IPS DF 6.9 (cell line): ENCODE results near the gene NDOR1.
"Not testable (repeated sequence)": the region's sequence is repeated elsewhere in the genome, so short reads cannot be mapped to it uniquely, and the experiment has no call there.

ENCODE experiments used
- DNase-seq: peaks from one replicate; pipeline ENCODE4 v3.0.0-alpha.2; 2013; ENCODE audit warnings: low read depth, low spot score
- H3K27ac ChIP-seq: one replicate; pipeline ENCODE4 v1.5.1; 2013; ENCODE audit warnings: low read length, control low read depth
- H3K27me3 ChIP-seq: 2 replicates; pipeline ENCODE4 v1.6.1; 2013; ENCODE audit warnings: mild to moderate bottlenecking, low read length; ENCODE audit not compliant: control insufficient read depth, insufficient read depth
- H3K36me3 ChIP-seq: 2 replicates; pipeline ENCODE4 v1.6.1; 2013; ENCODE audit warnings: low read length; ENCODE audit not compliant: control insufficient read depth, insufficient read depth
- H3K4me1 ChIP-seq: 2 replicates; pipeline ENCODE4 v1.6.1; 2013; ENCODE audit warnings: low read length; ENCODE audit not compliant: control insufficient read depth, insufficient read depth
- H3K4me3 ChIP-seq: 2 replicates; pipeline ENCODE4 v1.5.1; 2013; ENCODE audit warnings: mild to moderate bottlenecking, low read length
- H3K9me3 ChIP-seq: 2 replicates; pipeline ENCODE4 v1.6.1; 2013; ENCODE audit warnings: low read length, inconsistent platforms; ENCODE audit not compliant: control insufficient read depth, insufficient read depth
- WGBS: extraction: QIAGEN DNeasy Blood & Tissue Kit; methylation state at CpG from one replicate; pipeline ENCODE4 v1.1.7; 2013; ENCODE audit warnings: mixed read lengths, missing lambda C conversion rate; ENCODE audit not compliant: insufficient read length, insufficient coverage; 5-methylcytosine and 5-hydroxymethylcytosine counted together

The NDOR1 gene

GRCh38 chr9:137234758-137235423 lies 29.4 kb downstream of the NDOR1 start:
- Histone ChIP-seq H3K36me3 (no peaks in the 10 kb centered on the region), H3K9me3 (no peaks in the 10 kb centered on the region), H3K27me3 (no peaks in the 10 kb centered on the region), H3K4me3 (no peak overlapping the region), H3K27ac (no peak overlapping the region), H3K4me1 (peaks cover 7% of the 10 kb centered on the region)
- no peak for DNase-seq
- no CpG with 5 or more reads among the region's 18 CpGs for WGBS

GRCh38 chr9:137235424-137236237 lies 30.1 kb downstream of the NDOR1 start:
- H3K36me3 ChIP-seq, result no peaks in the 10 kb centered on the region
- DNase-seq, result no peak
- H3K4me3 ChIP-seq, result no peak overlapping the region
- no peaks in the 10 kb centered on the region for H3K9me3 ChIP-seq
- H3K4me1 ChIP-seq, result peaks cover 7% of the 10 kb centered on the region
- no peak overlapping the region for H3K27ac ChIP-seq
- whole genome bisulfite sequencing, result no CpG with 5 or more reads among the region's 35 CpGs
- H3K27me3 ChIP-seq, result no peaks in the 10 kb centered on the region

GRCh38 chr9:137236238-137236935 lies 30.9 kb downstream of the NDOR1 start:
- WGBS, result no CpG with 5 or more reads among the region's 31 CpGs
- no peak overlapping the region for H3K4me3 ChIP-seq
- H3K9me3 ChIP-seq, result no peaks in the 10 kb centered on the region
- H3K27ac ChIP-seq, result no peak overlapping the region
- H3K4me1 ChIP-seq, result peaks cover 7% of the 10 kb centered on the region
- no peaks in the 10 kb centered on the region for H3K27me3 ChIP-seq
- H3K36me3 ChIP-seq, result no peaks in the 10 kb centered on the region
- DNase-seq, result no peak

DNA sequence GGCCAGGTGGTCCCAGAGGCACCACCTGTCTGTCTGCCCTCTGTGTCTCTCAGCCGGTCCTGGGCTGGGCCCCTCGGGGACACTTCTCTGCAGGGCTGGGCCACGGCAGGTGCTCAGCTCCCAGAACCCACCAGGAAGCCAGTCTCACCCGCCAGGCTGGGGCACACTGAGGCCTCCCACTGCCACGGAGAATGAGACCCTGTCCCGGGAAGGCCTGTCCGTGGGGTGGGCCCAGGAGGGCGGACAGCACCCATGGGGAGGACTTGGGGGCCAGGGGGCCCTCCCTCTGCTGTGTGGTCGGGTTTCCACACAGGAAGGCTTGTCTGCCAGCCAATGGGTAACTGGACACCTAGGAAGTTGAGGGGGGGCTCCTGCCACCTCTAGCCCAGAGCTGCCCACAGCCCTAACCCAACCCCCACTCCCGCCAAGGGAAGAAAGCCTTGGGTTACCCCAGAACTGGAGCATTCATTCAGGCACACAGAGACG lies 31.5 kb downstream of the NDOR1 start:
- Histone ChIP-seq H3K9me3 (no peaks in the 10 kb centered on the region), H3K4me1 (peaks cover 7% of the 10 kb centered on the region), H3K36me3 (no peaks in the 10 kb centered on the region), H3K4me3 (no peak overlapping the region), H3K27ac (no peak overlapping the region), H3K27me3 (no peaks in the 10 kb centered on the region)
- no peak for DNase-seq
- WGBS, result no CpG with 5 or more reads among the region's 11 CpGs

DNA sequence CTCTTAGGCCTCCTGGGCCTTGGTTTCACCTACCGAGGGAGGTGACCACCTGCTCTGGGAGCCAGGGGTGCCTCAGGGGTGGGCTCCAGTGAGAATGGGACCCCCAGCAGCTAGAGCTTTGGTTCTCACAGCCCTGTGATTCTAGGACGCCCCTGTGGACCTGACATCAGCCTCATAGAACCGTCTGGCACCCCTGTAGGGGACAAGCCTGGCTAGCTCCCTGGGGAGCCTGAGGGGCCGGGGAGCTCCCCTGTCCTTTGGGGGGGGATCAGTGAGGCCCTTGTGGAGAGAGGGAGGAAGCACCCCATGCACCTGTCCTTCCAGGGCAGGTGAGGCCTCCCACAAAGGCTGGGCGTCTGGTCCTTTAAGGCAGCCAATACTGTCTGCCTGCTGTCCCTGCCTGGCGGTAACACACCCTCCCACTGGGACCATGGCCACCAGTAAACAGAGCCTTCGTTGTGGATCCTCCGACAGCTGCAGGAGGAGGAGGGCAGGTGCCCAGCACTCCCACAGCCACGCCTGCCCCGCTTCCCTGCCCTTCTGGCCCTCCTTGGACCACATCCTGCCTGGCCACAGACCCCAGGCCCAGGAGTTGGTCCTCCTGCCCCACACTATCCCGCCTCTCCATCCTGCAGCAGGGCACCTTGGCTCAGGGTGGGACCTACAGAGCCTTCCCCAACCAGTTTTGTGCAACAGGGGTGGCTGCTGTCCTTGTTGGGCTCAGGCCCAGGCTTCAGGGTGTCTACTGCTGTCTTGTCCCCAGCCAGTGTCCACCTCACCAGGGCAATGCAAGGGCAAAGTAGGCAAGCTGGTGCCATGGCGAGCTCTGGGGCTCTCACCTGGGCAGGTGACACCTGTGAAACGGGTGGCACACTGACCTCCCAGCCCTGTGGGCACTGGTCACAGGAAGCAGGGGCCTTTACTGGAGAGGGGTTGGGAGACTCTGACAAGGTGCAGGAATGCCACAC lies 32.5 kb downstream of the NDOR1 start:
- Histone ChIP-seq H3K27me3 (no peaks in the 10 kb centered on the region), H3K36me3 (peaks cover 7% of the 10 kb centered on the region), H3K9me3 (no peaks in the 10 kb centered on the region), H3K27ac (no peak overlapping the region), H3K4me1 (peaks cover 7% of the 10 kb centered on the region), H3K4me3 (no peak overlapping the region)
- no peak for DNase-seq
- no CpG with 5 or more reads among the region's 13 CpGs for WGBS

GRCh38 chr9:137239541-137240200 lies 34.2 kb downstream of the NDOR1 start:
- no CpG with 5 or more reads among the region's 27 CpGs for WGBS
- not testable (repeated sequence) for H3K27ac ChIP-seq, H3K9me3 ChIP-seq, H3K27me3 ChIP-seq, DNase-seq, H3K4me1 ChIP-seq
- H3K36me3 ChIP-seq, result peaks cover 15% of the 10 kb centered on the region
- H3K4me3 ChIP-seq, result peak overlapping the region; percentile 81; the same call in 1 of the 2 replicates

DNA sequence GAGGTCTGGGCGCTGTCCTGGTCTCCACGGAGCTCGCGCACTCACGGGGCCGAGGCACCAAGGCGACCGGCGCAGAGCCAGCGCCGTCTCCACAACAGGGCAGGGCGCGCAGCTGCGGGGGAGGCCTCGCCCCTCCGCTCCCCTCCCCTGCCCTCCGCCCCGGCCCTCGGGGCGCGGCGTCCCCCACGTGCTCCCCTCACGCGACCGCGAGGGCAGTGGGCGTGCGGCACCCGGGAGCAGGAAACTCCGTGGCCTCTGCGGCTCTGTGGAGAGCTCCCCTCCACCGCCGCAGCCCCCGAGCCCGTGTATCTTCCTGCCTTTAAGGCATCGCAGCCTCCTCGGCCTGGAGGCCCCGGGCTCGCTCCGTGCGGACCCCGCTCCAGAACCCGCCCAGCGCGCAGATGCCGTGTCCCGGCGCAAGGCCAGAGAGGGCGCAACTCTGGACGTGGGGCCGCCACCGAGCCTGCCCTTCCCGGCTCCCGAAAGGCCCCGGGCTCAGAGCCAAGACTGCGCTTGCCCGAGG lies 34.9 kb downstream of the NDOR1 start:
- peak overlapping the region; percentile 81 for H3K4me3 ChIP-seq
- H3K27ac ChIP-seq, result no peak overlapping the region
- WGBS, result no CpG with 5 or more reads among the region's 58 CpGs
- no peaks in the 10 kb centered on the region for H3K27me3 ChIP-seq
- peaks cover 10% of the 10 kb centered on the region for H3K4me1 ChIP-seq
- DNase-seq, result no peak
- no peaks in the 10 kb centered on the region for H3K9me3 ChIP-seq
- H3K36me3 ChIP-seq, result peaks cover 15% of the 10 kb centered on the region

DNA sequence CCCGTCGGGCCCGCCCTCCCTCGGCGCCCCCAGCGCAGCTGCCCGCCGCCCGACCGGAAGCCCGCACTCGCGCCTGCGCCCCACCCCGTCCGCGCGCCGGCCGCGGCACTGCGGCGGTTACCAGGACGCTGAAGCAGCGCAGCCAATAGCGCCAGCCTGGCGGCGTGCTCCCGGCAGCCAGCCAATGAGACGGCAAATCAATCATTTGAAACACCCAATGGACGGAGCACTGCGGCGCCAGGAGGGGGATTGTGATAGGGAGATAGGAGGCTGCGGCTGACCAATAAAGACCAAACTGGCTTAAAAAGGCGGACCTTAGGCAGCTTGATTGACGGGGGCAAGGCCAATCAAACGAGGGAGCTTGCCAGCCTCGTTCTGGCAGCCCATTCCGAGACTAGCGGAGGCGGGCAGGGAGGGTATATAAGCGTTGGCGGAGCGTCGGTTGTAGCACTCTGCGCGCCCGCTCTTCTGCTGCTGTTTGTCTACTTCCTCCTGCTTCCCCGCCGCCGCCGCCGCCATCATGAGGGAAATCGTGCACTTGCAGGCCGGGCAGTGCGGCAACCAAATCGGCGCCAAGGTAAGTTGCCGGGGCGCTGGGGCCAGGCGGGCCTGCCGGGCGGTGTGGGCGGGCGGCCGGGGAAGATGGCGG lies 35.5 kb downstream of the NDOR1 start, which contains the start of gene TUBB4B:
TUBB4B (plus strand) TSS at position 447 of the 649 bp plus-strand sequence; CDS start at position 521, 74 bp downstream.
- Histone ChIP-seq H3K9me3 (no peaks in the 10 kb centered on the region), H3K27me3 (no peaks in the 10 kb centered on the region), H3K27ac (no peak within 1 kb of the TSS), H3K36me3 (peaks cover 15% of the 10 kb centered on the region), H3K4me1 (peaks cover 8% of the 10 kb centered on the region), H3K4me3 (peak within 1 kb of the TSS; percentile 81)
- peak; percentile 99 for DNase-seq
- WGBS, result no CpG with 5 or more reads among the region's 67 CpGs
